RPMI7951 (cell line): ENCODE data around the gene ZNF749. TPM values are rescaled to one million over a fixed set of nuclear protein-coding genes. Genes with fewer than 3 reads are reported as not detected.
"Not testable (repeated sequence)": the region's sequence is repeated elsewhere in the genome, so short reads cannot be mapped to it uniquely, and the experiment has no call there.

Experiments
- DNase-seq: peaks from one replicate; pipeline ENCODE4 v3.0.0-alpha.2; 2012; ENCODE audit warnings: low read depth
- total RNA-seq: library from RNA; depleted of rRNA; stranded (reverse); fragments of >200 nt; shearing (Covaris generic); gene quantifications from 2 replicates; pipeline ENCODE4 v1.2.3, GENCODE V29; 2014; rRNA removed

Gene ZNF749
- total RNA-seq, 1 experiment from 2014 or later: 12.7 TPM

- peak; percentile 55 for DNase-seq
Measured at GRCh38 chr19:57465680-57466381, 30.7 kb downstream of the ZNF749 start.

- no peak for DNase-seq
Measured at GRCh38 chr19:57466489-57466888, 31.4 kb downstream of the ZNF749 start.

- DNase-seq: peak; percentile 28
Measured at GRCh38 chr19:57473646-57474045, 38.5 kb downstream of the ZNF749 start.

- DNase-seq: peak; percentile 97
Measured at GRCh38 chr19:57477191-57478008, 42.3 kb downstream of the ZNF749 start, which contains the start of gene ZNF772. ZNF772 (minus strand) TSS chr19:57477566; CDS start chr19:57477309, 257 bp downstream.

GRCh38 chr19:57487477-57488298, 52.6 kb downstream of the ZNF749 start, which contains the start of gene ZNF419:
ZNF419 (plus strand) TSS chr19:57487750; CDS start chr19:57487951, 201 bp downstream.
- peak; percentile 86 for DNase-seq

GRCh38 chr19:57488299-57488644, 53.1 kb downstream of the ZNF749 start:
- not testable (repeated sequence) for DNase-seq

Other genes starting within 250 kb of the ZNF749 start
- gene ZNF264, start 243.8 kb upstream of the ZNF749 start, total RNA-seq: 14.1 and 20.7 TPM in 2 replicates
- 0.88 and 2.0 TPM in 2 replicates for gene AURKC, start 204.3 kb upstream of the ZNF749 start, total RNA-seq
- 10.0 and 11.9 TPM in 2 replicates for gene ZNF805, start 194.7 kb upstream of the ZNF749 start, total RNA-seq
- gene ZNF460, start 154.8 kb upstream of the ZNF749 start, total RNA-seq: 24.6 and 27.5 TPM in 2 replicates
- 5.9 and 6.6 TPM in 2 replicates for gene ZNF543, start 114.9 kb upstream of the ZNF749 start, total RNA-seq
- gene ZNF304, start 84.1 kb upstream of the ZNF749 start, total RNA-seq: 9.9 and 11.7 TPM in 2 replicates
- 44.2 and 56.7 TPM in 2 replicates for gene TRAPPC2B, start 71.8 kb upstream of the ZNF749 start, total RNA-seq
- gene ZNF547, start 71.8 kb upstream of the ZNF749 start, total RNA-seq: 2.1 and 2.5 TPM in 2 replicates
- gene ZNF548, start 45.5 kb upstream of the ZNF749 start, total RNA-seq: 21.7 and 27.1 TPM in 2 replicates
- 9.9 and 10.5 TPM in 2 replicates for gene ZNF17, start 24.2 kb upstream of the ZNF749 start, total RNA-seq
- not detected in 2 replicates for gene VN1R1, start 21.8 kb downstream of the ZNF749 start, total RNA-seq
- gene ZNF772, start 42.2 kb downstream of the ZNF749 start, total RNA-seq: 13.5 and 17.3 TPM in 2 replicates
- gene ZNF419, start 52.4 kb downstream of the ZNF749 start, total RNA-seq: 11.1 and 12.0 TPM in 2 replicates
- 9.0 and 23.1 TPM in 2 replicates for gene ZNF773, start 64.6 kb downstream of the ZNF749 start, total RNA-seq
- 5.1 and 6.2 TPM in 2 replicates for gene ZNF549, start 92.0 kb downstream of the ZNF749 start, total RNA-seq
- 6.1 and 6.3 TPM in 2 replicates for gene ZNF550, start 124.5 kb downstream of the ZNF749 start, total RNA-seq
- 6.1 and 6.3 TPM in 2 replicates for gene ZNF416, start 143.6 kb downstream of the ZNF749 start, total RNA-seq
- 9.9 and 11.6 TPM in 2 replicates for gene ZIK1, start 148.8 kb downstream of the ZNF749 start, total RNA-seq
- gene ZNF530, start 164.6 kb downstream of the ZNF749 start, total RNA-seq: 12.7 and 17.7 TPM in 2 replicates
- 14.2 and 21.3 TPM in 2 replicates for gene ZNF134, start 178.9 kb downstream of the ZNF749 start, total RNA-seq
- 9.7 and 10.1 TPM in 2 replicates for gene ZNF211, start 197.8 kb downstream of the ZNF749 start, total RNA-seq
- not detected in 2 replicates for gene ZSCAN4, start 233.6 kb downstream of the ZNF749 start, total RNA-seq
- 8.2 and 12.1 TPM in 2 replicates for gene ZNF551, start 246.7 kb downstream of the ZNF749 start, total RNA-seq